GM18498 (cell line): ENCODE measurements around the gene CHMP6.
"Not testable (repeated sequence)": the region's sequence is repeated elsewhere in the genome, so short reads cannot be mapped to it uniquely, and the experiment has no call there.

Experiments used
- ATAC-seq: cut with Tn5 transposase; IDR thresholded peaks from one replicate; pipeline ENCODE4 v1.9.1; 2021; ENCODE audit warnings: mild to moderate bottlenecking, moderate library complexity; ENCODE audit not compliant: unreplicated experiment

CHMP6 gene

GRCh38 chr17:81010935-81011334, 19.3 kb downstream of the CHMP6 start:
- ATAC-seq: no peak

GRCh38 chr17:81011951-81012350, 20.3 kb downstream of the CHMP6 start:
- ATAC-seq: no peak

- ATAC-seq: no peak
Measured at GRCh38 chr17:81012574-81013447, 21.2 kb downstream of the CHMP6 start.

- no peak for ATAC-seq
Measured at GRCh38 chr17:81013642-81014041, 22.0 kb downstream of the CHMP6 start.

- no peak for ATAC-seq
Measured at GRCh38 chr17:81015136-81015535, 23.5 kb downstream of the CHMP6 start.

- no peak for ATAC-seq
Measured at GRCh38 chr17:81016575-81016974, 24.9 kb downstream of the CHMP6 start.

GRCh38 chr17:81017330-81017729, 25.7 kb downstream of the CHMP6 start:
- ATAC-seq: not testable (repeated sequence)

GRCh38 chr17:81018044-81018802, 26.6 kb downstream of the CHMP6 start:
- no peak for ATAC-seq

- ATAC-seq: no peak
Measured at GRCh38 chr17:81019563-81020442, 28.2 kb downstream of the CHMP6 start.

- no peak for ATAC-seq
Measured at GRCh38 chr17:81020443-81020766, 28.8 kb downstream of the CHMP6 start.

- ATAC-seq: no peak
Measured at GRCh38 chr17:81020767-81021497, 29.3 kb downstream of the CHMP6 start.

GRCh38 chr17:81021531-81022343, 30.1 kb downstream of the CHMP6 start:
- ATAC-seq: no peak

GRCh38 chr17:81022344-81022676, 30.7 kb downstream of the CHMP6 start:
- ATAC-seq: no peak

GRCh38 chr17:81025065-81025740, 33.6 kb downstream of the CHMP6 start:
- no peak for ATAC-seq

GRCh38 chr17:81025741-81026129, 34.1 kb downstream of the CHMP6 start:
- ATAC-seq: no peak

GRCh38 chr17:81026266-81027036, 34.8 kb downstream of the CHMP6 start:
- no peak for ATAC-seq

GRCh38 chr17:81027038-81027437, 35.4 kb downstream of the CHMP6 start:
- no peak for ATAC-seq
